ENCODE data around the gene DIDO1. TPM values are rescaled to one million over a fixed set of nuclear protein-coding genes. Genes with fewer than 3 reads are reported as not detected.
"Not testable (repeated sequence)": the region's sequence is repeated elsewhere in the genome, so short reads cannot be mapped to it uniquely, and the experiment has no call there.

DIDO1 gene
- total RNA-seq, 4 donors from 2014 or later = 64.5 to 89.7 (median 78.9) TPM

- WGBS, 2 donors = 87 to 92% methylated on average over 12 of the region's 12 CpGs
- Histone ChIP-seq H3K27ac (peak overlapping the region in 1 of 4 donors; percentile 73), H3K4me1 (peaks cover 0 to 26% (median 13%) of the 10 kb centered on the region in 4 donors), H3K27me3 (no peaks in the 10 kb centered on the region), H3K4me3 (no peak overlapping the region), H3K36me3 (peaks cover 0 to 32% (median 0%) of the 10 kb centered on the region in 3 donors), H3K9me3 (no peaks in the 10 kb centered on the region)
- no peak for DNase-seq (ENCODE audit: low spot score in 2 of 2)
- TF ChIP-seq CTCF (IDR thresholded peaks at IDR 0.05) = no peak
- no peak for TF ChIP-seq POLR2A (IDR thresholded peaks at IDR 0.05)
- no peak for TF ChIP-seq EP300 (IDR thresholded peaks at IDR 0.05)
Measured at GRCh38 chr20:62859721-62860120, 66.6 kb downstream of the DIDO1 start.

GRCh38 chr20:62858058-62858830, 68.1 kb downstream of the DIDO1 start:
- Histone ChIP-seq H3K27ac (no peak overlapping the region), H3K9me3 (no peaks in the 10 kb centered on the region), H3K36me3 (peaks cover 0 to 46% (median 0%) of the 10 kb centered on the region in 3 donors), H3K27me3 (no peaks in the 10 kb centered on the region), H3K4me1 (peaks cover 0 to 26% (median 13%) of the 10 kb centered on the region in 4 donors), H3K4me3 (no peak overlapping the region)
- TF ChIP-seq EP300 (IDR thresholded peaks at IDR 0.05) = no peak
- TF ChIP-seq CTCF (IDR thresholded peaks at IDR 0.05) = no peak
- TF ChIP-seq POLR2A (IDR thresholded peaks at IDR 0.05) = no peak
- no peak for DNase-seq (ENCODE audit: low spot score in 2 of 2)
- WGBS, 2 donors = 87 to 89% methylated on average over 19 to 20 of the region's 23 CpGs

GRCh38 chr20:62856931-62857619, 69.2 kb downstream of the DIDO1 start:
- WGBS, 2 donors = 91 to 95% methylated on average over 25 of the region's 25 CpGs
- Histone ChIP-seq H3K27me3 (no peaks in the 10 kb centered on the region), H3K27ac (no peak overlapping the region), H3K4me3 (no peak overlapping the region), H3K4me1 (peaks cover 0 to 19% (median 10%) of the 10 kb centered on the region in 4 donors), H3K9me3 (no peaks in the 10 kb centered on the region), H3K36me3 (peaks cover 0 to 58% (median 0%) of the 10 kb centered on the region in 3 donors)
- TF ChIP-seq POLR2A (IDR thresholded peaks at IDR 0.05) (no peak), CTCF (IDR thresholded peaks at IDR 0.05) (no peak), EP300 (IDR thresholded peaks at IDR 0.05) (no peak)
- DNase-seq (ENCODE audit: low spot score in 2 of 2) = no peak

GRCh38 chr20:62855120-62855519, 71.2 kb downstream of the DIDO1 start:
- Histone ChIP-seq H3K27me3 (no peaks in the 10 kb centered on the region), H3K9me3 (no peaks in the 10 kb centered on the region), H3K4me3 (no peak overlapping the region), H3K27ac (no peak overlapping the region), H3K4me1 (peaks cover 0 to 14% (median 3%) of the 10 kb centered on the region in 4 donors), H3K36me3 (peaks cover 0 to 64% (median 0%) of the 10 kb centered on the region in 3 donors)
- TF ChIP-seq EP300 (IDR thresholded peaks at IDR 0.05) = no peak
- no peak for TF ChIP-seq POLR2A (IDR thresholded peaks at IDR 0.05)
- TF ChIP-seq CTCF (IDR thresholded peaks at IDR 0.05) = no peak
- 88 to 95% methylated on average over 5 of the region's 5 CpGs for WGBS, 2 donors
- no peak for DNase-seq (ENCODE audit: low spot score in 2 of 2)

- no peak for DNase-seq (ENCODE audit: low spot score in 2 of 2)
- no peak overlapping the region for H3K27ac ChIP-seq
- no peak overlapping the region for H3K4me3 ChIP-seq
- TF ChIP-seq CTCF (IDR thresholded peaks at IDR 0.05) = no peak
- TF ChIP-seq POLR2A (IDR thresholded peaks at IDR 0.05) = no peak
- TF ChIP-seq EP300 (IDR thresholded peaks at IDR 0.05) = no peak
- peaks cover 0 to 11% (median 0%) of the 10 kb centered on the region in 4 donors for H3K4me1 ChIP-seq
- WGBS, 2 donors = 87 to 93% methylated on average over 13 of the region's 13 CpGs
- H3K27me3 ChIP-seq = no peaks in the 10 kb centered on the region
- H3K36me3 ChIP-seq = peaks cover 0 to 64% (median 0%) of the 10 kb centered on the region in 3 donors
- no peaks in the 10 kb centered on the region for H3K9me3 ChIP-seq
Measured at GRCh38 chr20:62854121-62854520, 72.2 kb downstream of the DIDO1 start.

- Histone ChIP-seq H3K4me1 (peaks cover 0 to 10% (median 0%) of the 10 kb centered on the region in 4 donors), H3K36me3 (peaks cover 0 to 63% (median 0%) of the 10 kb centered on the region in 3 donors)
- not testable (repeated sequence) for DNase-seq (ENCODE audit: low spot score in 2 of 2); H3K9me3 ChIP-seq; H3K4me3 ChIP-seq; H3K27ac ChIP-seq; H3K27me3 ChIP-seq
- WGBS, 2 donors = 87 to 90% methylated on average over 6 of the region's 6 CpGs
Measured at GRCh38 chr20:62853304-62853703, 73.0 kb downstream of the DIDO1 start.
